HG03175 (cell line): ENCODE measurements around the gene SMARCE1.
A peak's percentile ranks its signal among the peaks of the same experiment; 100 is the strongest.

Experiments
- ATAC-seq: cut with Tn5 transposase; IDR thresholded peaks from one replicate; pipeline ENCODE4 v1.9.1; 2021; ENCODE audit warnings: mild to moderate bottlenecking, moderate library complexity; ENCODE audit not compliant: unreplicated experiment

The SMARCE1 gene

DNA sequence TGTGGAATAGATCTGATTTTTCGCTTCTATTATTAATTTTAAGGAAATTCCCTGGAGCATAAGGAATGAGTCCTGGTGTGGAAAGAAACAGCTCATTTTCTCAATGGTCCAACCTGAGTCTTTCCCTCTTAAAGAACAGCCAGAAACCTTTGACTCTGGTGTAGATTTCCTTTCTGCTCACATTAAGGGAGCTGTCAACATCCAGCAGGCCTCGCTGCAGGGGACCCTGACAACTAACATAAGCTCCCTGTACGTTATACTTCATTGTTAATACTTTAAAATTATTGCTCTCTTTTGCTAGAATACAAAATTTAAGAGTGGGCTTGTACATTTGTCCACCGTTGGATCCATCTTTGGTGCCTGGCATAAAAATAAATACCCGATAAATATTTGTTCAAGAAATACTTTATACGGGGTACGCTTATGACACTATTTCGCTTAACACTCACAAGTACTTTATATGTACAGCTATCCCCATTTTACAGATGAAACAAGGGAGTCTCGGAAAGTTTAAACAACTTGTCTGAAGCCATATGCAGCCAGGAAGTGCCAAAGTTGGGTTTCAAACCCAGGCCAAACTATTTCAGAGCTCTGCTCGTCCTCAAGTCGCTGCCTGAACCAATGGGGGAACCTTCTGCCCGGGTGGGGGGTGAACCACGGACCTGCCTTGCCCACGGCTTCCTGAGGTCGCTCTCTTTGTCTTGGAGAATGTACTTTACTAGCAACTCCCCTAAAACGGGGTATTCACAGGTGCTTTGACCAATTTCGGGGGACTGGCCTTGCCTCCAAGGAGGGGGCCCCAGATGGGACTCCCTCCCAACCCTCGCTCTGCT is 611 bp downstream of the SMARCE1 start:
- ATAC-seq: peak; percentile 26

DNA sequence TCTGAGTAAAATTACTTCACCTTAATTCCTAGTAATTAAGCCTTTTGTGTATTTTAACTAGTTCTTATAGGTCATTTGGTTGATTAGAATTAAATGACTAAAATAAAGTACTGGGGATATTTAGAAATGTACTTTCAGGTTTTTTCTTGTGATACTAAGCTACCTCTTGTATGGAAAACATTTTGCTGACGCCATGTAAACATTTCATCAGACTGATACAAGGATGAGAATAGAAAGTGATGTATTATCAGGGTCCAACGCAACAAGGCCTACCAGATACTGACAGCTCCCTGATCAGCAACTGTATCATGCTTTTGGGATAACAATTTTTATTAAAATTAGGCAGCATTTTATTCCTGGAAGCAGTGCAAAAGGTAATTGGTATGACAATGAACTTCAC is 1.7 kb downstream of the SMARCE1 start:
- no peak for ATAC-seq

DNA sequence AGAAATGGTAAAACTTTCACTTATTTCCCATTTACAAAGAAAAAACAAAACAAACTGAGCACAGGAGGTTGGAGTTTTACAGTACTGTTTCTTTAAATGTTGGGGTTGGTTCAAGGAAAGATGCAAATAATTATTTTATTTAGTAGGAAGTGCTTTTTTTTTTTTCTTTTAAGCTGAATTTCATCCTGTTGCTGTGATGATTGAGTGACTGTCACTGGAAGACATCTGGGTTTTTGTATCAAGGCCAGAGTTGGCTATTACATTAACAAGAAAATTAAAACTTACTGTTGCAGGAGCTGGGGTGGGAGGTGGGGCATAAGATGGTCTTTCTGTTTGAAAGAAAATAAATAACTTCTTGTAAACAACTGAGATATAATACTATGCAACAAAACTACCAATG is 2.3 kb downstream of the SMARCE1 start:
- no peak for ATAC-seq

DNA sequence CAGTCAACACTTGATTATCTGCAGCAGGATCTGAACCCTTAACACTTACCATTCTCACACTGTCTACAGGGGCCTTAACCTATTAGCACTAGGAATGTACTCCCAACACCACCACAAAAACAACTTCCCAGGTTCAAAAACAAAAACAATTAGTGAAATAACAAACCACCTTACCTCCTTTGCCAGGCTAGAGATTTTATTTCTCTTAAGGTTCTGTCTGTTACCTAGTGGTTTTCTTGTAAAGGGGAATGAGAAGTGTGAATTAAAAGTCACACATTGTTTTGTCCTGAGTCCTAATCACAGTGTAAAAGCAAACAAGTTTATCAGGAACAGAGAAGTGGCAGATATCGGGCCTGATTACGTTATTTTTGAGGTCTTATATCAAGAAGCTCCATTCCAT is 9.7 kb downstream of the SMARCE1 start:
- no peak for ATAC-seq

DNA sequence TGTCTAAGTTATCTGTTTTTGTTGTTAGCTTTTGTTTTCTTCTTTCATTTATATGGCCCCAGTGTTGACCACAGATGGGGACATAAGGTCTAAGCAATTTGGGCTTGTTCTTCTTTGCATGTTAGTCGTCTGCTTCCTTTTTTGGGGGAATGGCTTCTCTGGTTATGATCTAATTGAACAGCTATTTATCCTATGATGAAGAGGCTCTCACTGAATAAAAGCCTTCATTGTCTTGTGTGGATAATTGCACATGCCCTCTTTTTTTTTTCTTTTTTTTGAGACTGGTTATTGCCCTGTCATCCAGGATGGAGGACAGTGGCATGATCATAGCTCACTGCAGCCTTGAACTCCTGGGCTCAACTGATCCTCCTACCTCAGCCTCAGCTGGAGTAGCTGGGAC is 13.7 kb downstream of the SMARCE1 start:
- ATAC-seq: no peak

DNA sequence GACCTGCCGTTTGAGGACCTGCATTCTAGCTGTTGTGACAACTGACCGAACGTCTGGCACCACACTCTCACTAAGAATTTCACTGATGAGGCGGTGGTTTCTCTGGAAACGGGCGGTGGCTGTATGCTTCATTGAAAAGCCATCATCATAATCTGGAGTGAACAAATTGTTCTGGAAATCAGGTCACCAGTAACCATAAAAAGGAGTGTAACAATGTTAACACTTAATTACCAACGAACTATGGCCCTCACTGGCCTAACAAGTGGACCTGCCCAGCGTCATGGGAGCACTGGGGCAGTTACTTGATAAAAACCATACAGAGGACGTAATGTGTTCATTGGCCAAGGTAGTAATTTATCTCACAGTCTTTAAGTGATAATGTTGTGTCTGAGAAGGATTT is 15.4 kb downstream of the SMARCE1 start:
- ATAC-seq: no peak

DNA sequence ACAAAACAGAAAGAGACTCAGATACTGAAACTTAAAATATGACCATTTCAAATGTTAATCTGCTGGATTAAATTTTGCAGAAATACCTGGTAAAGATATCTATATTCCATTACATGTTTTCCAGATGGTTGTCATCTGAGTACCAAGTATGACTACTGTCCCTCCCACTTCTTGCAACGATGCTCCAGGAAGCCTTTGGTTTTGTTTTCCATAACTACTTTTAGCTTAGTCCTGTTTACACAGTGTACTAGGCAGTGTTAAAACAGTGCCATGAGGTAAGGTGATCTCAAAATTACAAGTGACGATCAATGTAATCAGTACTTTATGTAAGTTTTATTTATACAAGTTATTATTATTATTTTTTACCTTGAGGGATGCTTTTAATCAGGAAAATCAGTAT is 17.8 kb downstream of the SMARCE1 start:
- ATAC-seq: no peak

DNA sequence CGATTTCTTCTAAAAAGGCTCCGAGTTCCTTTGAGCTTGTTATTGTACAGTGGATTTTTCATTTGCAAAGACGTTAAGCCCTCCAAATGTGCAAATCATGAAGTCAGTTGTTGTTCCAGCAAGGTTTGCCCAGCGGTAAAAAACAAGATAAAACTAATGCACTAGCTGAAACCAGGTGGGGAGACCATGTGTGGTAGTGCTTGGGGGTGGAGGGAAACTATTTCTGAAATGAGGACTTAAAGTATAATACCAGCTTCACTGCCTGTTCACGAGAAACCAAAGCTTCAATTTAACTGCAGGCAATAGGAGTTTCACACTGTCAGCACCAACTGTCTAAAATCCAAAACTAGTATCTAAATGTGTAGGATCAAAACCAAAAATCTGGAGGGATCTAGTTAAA is 22.3 kb downstream of the SMARCE1 start:
- no peak for ATAC-seq

DNA sequence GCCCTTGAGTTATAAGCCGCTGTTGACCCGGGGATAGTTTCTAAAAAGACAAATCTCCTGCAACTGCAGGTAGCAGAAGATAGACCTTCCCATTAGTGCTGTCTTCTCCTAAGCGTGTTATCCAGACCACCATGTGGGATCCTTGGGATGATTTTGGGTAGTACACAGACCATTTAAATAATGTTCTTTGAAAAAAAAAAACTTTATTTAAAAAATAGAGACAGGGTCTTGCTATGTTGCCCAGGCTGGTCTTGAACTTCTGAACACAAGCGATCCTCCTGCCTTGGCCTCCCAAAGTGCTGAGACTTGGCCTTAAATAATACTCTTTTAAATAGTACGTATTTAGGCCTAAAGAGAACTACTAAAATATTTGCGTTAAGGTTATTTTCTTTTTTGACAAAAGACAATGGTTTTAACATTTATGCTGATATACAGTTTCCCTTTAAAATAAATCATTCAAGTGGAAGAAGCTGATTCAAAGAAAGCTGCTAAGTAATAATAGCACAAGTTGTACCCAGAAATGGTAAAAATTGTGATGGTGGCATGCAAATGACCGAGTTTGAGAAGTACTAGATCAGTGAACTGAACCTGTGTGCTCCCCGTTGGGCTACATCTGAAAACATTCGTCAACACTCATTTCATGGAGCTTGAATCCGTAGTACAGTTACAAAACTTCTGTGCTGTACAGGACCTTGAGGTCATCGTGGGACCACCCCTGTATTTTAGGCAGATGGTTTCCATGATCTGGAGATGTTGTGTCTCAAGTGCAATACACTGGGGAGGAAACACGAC is 24.0 kb downstream of the SMARCE1 start:
- no peak for ATAC-seq

DNA sequence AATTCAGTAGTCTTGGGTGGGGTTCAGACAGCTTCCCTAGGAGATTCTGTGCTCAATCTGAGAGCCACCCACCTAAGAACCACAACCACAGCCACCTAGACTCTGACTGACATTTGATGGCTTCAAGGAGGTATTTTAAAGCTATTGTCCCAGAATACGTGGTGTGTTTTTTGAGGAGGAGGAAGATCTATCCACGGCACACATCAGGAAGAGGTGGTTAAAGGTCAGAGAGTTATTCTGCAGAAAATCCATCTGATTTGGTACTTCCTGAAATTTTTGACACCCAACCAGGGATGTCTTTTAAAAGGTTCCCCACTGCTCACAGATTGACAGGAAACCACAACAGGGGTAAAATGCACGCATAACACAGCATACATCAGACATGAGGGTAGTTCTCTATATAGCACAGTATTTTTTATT is 25.1 kb downstream of the SMARCE1 start:
- no peak for ATAC-seq

DNA sequence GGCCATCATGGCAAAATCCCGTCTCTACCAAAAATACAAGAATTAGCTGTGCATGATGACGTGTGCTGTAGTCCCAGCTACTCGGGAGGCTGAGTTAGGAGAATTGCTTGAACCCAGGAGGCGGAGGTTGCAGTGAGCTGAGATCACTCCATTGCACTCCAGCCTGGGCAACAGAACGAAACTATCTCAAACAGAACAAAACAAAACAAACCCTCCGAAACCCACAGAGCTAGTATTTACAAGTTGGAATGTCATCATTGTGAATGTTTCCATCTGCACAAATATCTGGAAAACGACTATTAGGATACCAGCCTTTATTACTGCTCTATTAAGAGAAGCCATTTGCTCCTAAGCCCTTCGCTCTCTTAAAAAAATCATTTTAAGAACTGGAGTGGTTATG is 26.0 kb downstream of the SMARCE1 start:
- no peak for ATAC-seq

DNA sequence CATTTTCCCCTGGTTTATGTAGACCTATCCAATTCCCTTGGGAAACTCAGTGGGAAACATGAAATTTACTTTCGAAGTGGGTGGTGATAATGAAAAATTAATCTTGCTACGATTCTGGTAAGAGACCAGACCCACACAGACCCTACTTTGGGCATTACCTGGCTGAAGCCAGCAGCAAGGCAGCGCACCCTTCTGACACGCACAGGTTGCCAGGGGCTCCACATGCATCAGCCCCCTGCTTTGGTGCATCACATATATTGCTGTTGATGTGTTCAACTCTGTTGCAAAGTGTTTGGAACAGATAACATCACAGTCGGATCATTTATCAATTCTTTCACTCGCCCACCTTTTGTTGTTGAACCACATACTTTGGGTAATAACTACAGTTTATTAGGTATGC is 26.6 kb downstream of the SMARCE1 start:
- ATAC-seq: no peak

DNA sequence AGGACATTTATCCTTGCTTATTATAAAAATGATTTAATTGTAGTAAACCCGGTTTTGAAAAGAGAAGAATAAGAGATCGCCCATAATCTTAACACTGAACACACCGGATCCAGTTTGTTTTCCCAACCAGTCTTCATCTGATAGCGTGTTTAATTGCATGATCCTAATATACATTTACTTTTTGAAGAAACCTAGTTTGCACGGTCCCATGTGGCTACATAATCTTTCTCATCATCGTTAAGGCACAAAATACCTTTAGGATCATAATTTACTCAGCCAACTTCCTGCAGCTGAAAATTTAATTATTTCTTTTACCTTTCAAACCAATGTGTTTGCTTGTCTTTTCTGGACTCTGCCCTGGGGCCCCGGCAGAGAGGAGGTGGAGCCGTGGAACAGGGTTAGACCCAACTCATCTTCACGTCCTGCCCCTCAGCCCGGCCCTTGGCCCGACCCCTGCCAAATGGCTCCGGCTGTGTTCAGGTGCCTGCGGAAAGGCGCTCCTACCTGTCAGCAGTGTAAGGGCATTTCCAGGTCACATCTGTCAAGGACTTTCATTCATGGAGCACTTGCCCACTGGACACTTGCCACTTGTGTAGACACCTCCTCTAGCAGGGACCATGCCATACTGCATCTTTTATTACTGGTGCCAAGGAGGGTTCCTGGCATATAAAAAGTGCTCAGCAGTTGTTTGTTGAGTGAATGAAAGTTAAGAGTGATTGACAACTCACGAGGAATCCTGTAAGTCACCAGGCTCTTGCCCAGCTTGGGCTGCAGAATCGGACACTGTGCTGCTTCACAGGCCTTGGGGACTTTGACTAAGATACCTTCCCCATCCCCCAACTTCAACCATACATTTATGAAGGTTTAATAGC is 28.6 kb downstream of the SMARCE1 start:
- ATAC-seq: no peak

DNA sequence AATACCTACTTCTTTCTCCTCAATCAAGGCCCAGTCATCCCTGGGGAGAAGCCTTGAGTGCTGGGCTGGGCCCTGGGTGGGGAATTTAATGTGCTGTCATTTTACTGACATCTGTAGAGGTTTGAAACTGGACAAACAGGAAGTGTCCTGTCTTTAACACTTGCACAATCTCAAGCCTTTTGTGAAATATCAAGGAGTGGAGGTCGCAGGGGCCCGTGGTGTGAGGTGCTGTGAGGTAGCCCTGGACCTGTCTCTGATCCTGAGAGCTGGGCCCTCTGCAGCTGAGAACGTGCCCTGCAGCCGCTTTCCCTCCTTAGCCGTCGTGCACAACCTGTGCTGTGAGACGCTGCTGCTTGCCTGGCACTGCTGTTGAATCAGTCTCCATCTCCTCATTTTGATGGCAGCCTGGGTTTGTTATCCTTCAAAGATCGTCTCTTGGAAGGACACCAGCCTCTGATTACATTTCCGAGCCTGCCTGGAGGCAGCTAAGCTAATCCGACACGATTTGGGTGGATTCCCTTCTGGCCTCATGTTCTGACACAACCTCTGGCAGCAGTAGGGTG is 29.9 kb downstream of the SMARCE1 start:
- no peak for ATAC-seq

DNA sequence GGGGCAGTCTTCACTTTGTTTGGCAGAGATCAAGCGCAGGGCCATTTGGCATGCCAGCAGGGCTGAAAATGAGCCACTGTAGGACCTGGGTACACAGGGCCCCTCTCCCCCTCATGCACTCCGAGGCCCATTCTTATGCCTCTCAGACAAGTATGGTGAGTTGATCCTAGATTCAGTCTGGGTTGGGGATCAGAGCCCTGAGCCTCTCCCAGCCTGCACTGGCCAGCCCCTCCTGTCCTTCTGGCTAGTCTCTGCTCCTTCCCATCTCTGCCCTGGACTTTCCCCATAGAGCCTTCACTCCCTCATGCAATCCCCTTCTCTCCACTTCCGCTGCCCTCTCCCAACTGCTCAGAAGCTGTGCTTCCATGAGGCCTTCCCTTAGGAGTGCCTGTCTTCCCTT is 31.0 kb downstream of the SMARCE1 start:
- no peak for ATAC-seq

DNA sequence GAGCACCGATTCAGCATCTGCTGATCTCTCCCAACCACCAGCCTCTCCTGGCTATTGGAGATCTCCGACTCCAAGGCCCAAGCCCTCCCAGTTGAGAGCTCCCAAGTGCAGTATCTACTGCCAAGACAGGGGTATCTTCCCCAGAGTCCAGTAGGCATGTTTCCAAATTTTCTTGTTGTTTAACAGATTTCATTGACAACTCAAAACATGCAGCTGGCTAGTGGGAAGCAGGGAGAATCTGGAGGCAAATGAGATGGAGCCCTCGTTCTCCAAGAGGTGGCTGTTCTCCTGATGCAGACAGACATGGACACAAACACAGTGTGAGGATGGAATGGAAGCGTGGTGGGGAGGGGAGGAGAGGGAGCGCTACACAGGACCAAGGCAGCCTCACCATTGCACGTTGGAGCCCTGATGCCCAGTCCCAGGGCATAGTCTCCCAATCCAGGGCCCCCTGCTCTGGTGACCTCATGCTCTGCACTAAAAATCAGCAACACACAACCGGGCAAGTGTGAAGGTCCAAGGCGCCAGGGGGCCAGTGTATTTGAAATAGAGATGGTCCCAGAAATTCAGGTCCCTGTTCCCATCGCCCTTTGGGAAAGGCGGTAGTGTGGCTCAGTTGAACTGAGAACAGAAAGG is 31.7 kb downstream of the SMARCE1 start:
- ATAC-seq: no peak

DNA sequence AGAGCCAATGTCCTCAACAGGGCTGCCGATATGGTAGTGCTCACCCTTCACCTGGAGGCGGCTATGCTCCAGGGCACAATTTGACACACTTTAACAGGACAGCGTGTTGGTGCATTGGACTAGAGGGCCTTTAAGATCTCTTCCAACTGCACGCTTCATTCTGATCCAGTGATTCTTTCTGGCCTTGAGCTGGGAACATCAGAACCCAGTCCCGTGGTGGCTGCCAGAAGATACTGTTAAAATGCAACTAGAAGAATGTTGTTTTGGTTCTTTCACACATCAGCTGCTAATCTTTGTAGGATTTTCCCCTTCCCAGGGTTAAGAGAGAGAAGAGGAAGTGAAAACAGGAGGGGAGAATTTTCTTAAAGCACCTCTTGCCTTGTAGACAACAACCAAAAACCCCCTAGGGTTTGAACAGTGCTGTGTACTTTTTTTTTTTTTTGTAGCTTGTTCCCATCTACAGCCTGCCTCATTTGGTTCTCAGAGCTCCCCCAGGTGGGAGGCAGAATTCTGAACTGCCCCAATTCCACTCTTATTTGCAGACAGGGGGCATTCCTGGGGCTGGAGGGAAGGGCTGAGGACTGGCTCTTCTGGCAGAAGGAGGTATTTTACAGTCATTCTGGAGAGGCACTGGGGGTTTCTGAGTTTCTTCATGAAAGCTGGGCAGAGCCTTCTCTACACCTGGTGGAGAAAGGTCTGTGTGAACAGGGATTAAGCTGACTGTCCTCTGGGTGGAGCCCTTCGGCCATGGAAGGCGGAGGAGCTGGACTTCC is 32.4 kb downstream of the SMARCE1 start:
- ATAC-seq: peak; percentile 71

DNA sequence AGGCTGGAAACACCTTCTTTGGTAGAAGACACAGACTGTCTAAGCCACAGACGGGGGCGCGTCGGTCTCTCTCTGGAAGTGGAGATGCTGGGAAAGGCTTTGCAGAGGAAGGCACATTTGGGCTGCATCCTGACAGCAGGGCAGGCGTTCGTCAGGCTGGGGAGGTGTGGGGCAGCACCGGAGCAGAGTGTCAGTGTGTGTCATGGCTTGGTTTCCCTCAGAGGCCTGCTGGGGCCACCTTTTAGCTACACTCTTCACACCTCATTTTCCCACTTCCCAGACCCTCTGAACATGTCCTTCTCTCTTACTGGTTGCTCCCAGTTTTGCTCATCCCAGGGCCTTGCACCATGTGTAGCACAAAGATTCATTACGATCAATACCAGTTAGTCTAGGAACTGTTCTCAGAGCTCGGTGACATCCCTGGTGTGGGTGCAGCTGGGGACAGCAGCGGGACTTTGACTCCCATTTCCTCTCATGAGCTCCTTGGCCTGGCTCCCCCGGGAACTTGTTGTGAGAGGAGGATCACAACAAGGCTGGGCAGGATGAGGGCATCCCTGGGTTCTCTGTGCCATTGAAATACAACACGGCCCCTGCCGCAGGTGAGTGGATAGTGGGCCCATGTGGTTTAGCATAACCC is 33.1 kb downstream of the SMARCE1 start:
- peak; percentile 19 for ATAC-seq

DNA sequence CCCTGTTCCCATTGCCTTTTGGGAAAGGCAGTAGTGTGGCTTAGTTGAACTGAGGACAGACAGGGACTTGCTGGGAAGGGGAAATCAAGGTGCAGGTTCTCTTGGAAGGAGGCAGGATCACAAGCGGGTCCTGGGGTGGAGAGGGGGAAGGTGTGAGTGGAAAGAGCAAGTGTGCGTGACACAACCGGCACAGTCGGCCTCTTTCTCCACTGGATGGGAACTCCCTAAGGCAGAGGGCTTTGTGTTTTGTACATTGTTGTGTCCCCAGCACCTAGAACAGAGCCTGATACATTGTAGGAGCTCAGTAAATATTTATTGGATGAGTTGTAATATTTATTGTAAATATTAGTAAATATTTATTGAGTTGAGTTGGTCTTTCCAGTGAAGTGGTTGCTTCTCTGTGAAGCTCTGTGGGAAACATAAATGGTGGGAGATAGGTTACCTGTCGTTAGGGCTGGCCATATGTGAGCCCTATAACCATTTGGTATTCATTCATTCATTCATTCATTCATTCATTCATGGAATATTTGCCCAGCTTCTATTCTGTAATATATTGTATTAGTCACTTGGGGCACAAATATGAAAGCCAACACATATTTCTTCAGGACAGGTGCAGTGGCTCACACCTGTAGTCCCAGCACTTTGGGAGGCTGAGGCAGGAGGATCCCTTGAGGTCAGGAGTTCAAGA is 34.0 kb downstream of the SMARCE1 start:
- ATAC-seq: no peak
